K562 (cell line): ENCODE results near the gene HERPUD2. TPM values are rescaled to one million over a fixed set of nuclear protein-coding genes. Genes with fewer than 3 reads are reported as not detected.

Source experiments
- CHCHD3 ChIP-seq: fragments of 250-450 bp; sonication (Bioruptor Pico); IDR thresholded peaks from 2 replicates; pipeline ENCODE4 v2.1.2; 2022; ENCODE audit warnings: mild to moderate bottlenecking
- CREB1 ChIP-seq, 2 experiments: sonication (generic) in 1 of 2; formaldehyde crosslinking in 1 of 2; IDR thresholded peaks; 2 replicates each; pipeline versions ENCODE4 v1.6.1 to v1.8.0; 2012 to 2022; ENCODE audit warnings: inconsistent platforms in 1 of 2, mild to moderate bottlenecking in 1 of 2, missing genetic modification reagents in 1 of 2, moderate library complexity in 1 of 2
- CTBP1 ChIP-seq: fragments of 450-650 bp; IDR thresholded peaks from 2 replicates; pipeline ENCODE4 v1.6.1; 2016; ENCODE audit warnings: borderline replicate concordance
- ELF2 ChIP-seq: fragments of 250-450 bp; sonication (Bioruptor Pico); IDR thresholded peaks from 2 replicates; pipeline ENCODE4 v1.5.0; 2021; ENCODE audit warnings: mild to moderate bottlenecking
- FOXP4 ChIP-seq: sonication (generic); formaldehyde crosslinking; IDR thresholded peaks from 2 replicates; pipeline ENCODE4 v1.8.0; 2022; ENCODE audit warnings: mild to moderate bottlenecking, missing genetic modification reagents, borderline replicate concordance
- GABPA ChIP-seq: fragments of 200-800 bp; sonication (Bioruptor generic); conservative IDR thresholded peaks from 2 replicates; pipeline ENCODE4 v1.6.1; 2016; ENCODE audit warnings: low read depth, missing genetic modification characterization, missing compliant biosample characterization
- GABPB1 ChIP-seq: sonication (generic); formaldehyde crosslinking; IDR thresholded peaks from 2 replicates; pipeline ENCODE4 v1.8.0; 2022; ENCODE audit warnings: mild to moderate bottlenecking, missing genetic modification reagents
- MXD1 ChIP-seq: fragments of 250-450 bp; sonication (Bioruptor Pico); IDR thresholded peaks from 2 replicates; pipeline ENCODE4 v1.8.0; 2021; ENCODE audit warnings: borderline replicate concordance, mild to moderate bottlenecking, moderate library complexity; ENCODE audit not compliant: poor library complexity, severe bottlenecking
- NFRKB ChIP-seq: fragments of 450-650 bp; IDR thresholded peaks from 2 replicates; pipeline ENCODE4 v1.6.1; 2016; ENCODE audit warnings: low read depth
- REST ChIP-seq, 2 experiments: fragments of 450-650 bp; formaldehyde crosslinking in 1 of 2; IDR thresholded peaks; 2 replicates each; pipeline versions ENCODE4 v1.4.0 to v1.6.1; 2014 to 2020; ENCODE audit warnings: mild to moderate bottlenecking in 2 of 2, borderline replicate concordance in 1 of 2, low read depth in 1 of 2
- RHOXF2B ChIP-seq: fragments of 250-450 bp; sonication (Bioruptor Pico); conservative IDR thresholded peaks from 2 replicates; pipeline ENCODE4 v1.5.1; 2021
- VEZF1 ChIP-seq: fragments of 200-800 bp; sonication (Bioruptor generic); IDR thresholded peaks from 2 replicates; pipeline ENCODE4 v1.6.1; 2017; ENCODE audit warnings: missing genetic modification characterization, missing compliant biosample characterization
- polyA plus RNA-seq, 8 experiments: library from polyadenylated mRNA; depleted of rRNA in 4 of 8; stranded (reverse) in 5 of 8; unstranded in 3 of 8; fragments of >200 nt; fragmentation: Nextera tagmentation in 2 of 8; fragmentation: Illumina TruSeq in 1 of 8; extraction: Ambion mirVana in 2 of 8; extraction: Trizol in 1 of 8; gene quantifications; 2 replicates each; pipeline versions ENCODE4 v1.2.1 to v1.2.3, GENCODE V29; 2011 to 2014; ENCODE audit warnings: inconsistent platforms in 1 of 8, missing spikeins in 1 of 8
- total RNA-seq, 7 experiments: library from RNA; depleted of rRNA in 6 of 7; stranded (reverse); fragments of >200 nt in 6 of 7; fragmentation: Illumina TruSeq in 2 of 7; extraction: Trizol in 2 of 7; gene quantifications; 2 replicates each; pipeline versions ENCODE4 v1.2.1 to v1.2.3, GENCODE V29; 2011 to 2021; ENCODE audit warnings: low replicate concordance in 1 of 7

The HERPUD2 gene
- total and polyA plus RNA-seq, 9 of the 15 experiments (the other 6 are each of a cell fraction or from before 2014, with no cell fraction given) = 4.1 to 28.5 (median 12.3) TPM

- TF ChIP-seq REST (IDR thresholded peaks at IDR 0.05; ENCODE audit: borderline replicate concordance) = peak; percentile 47
- TF ChIP-seq REST (CRISPR knock-in tag; IDR thresholded peaks at IDR 0.05; ENCODE audit: low read depth) = no peak
- 0 out of 2 replicates have a peak, but pooled peaks have one; percentile 29 for TF ChIP-seq NFRKB
- peak; percentile 96 for TF ChIP-seq GABPB1
- peak; percentile 76 for TF ChIP-seq VEZF1 (CRISPR knock-in tag)
- TF ChIP-seq CREB1 (IDR thresholded peaks at IDR 0.05) = peak; percentile 93
- TF ChIP-seq CREB1 (CRISPR knock-in tag; IDR thresholded peaks at IDR 0.05) = peak; percentile 89
- TF ChIP-seq FOXP4 (CRISPR knock-in tag) = peak; percentile 60; the same call in 1 of the 2 replicates
- TF ChIP-seq MXD1 (CRISPR knock-in tag) = peak; percentile 51
- TF ChIP-seq CTBP1 = peak; percentile 90
- TF ChIP-seq ELF2 = 0 out of 2 replicates have a peak, but pooled peaks have one; percentile 26
- TF ChIP-seq RHOXF2B (CRISPR knock-in tag) = no peak
- TF ChIP-seq CHCHD3 (CRISPR knock-in tag) = 0 out of 2 replicates have a peak, but pooled peaks have one; percentile 11
- TF ChIP-seq GABPA = peak; percentile 96
Observed at GRCh38 chr7:35694784-35695472, at the start of gene HERPUD2 (continued).
